22Rv1 (cell line): ENCODE data around the gene SPRR2D.

Source experiments
- ZFX ChIP-seq: fragments of 450-650 bp; IDR thresholded peaks from 2 replicates; pipeline ENCODE4 v1.6.1; 2017; ENCODE audit warnings: antibody characterized with exemption, borderline replicate concordance
- TF ChIP-seq, protein P1 (sequence below): fragments of 450-650 bp; IDR thresholded peaks from 2 replicates; pipeline ENCODE4 v1.5.1; 2017; ENCODE audit warnings: mild to moderate bottlenecking

DNA sequence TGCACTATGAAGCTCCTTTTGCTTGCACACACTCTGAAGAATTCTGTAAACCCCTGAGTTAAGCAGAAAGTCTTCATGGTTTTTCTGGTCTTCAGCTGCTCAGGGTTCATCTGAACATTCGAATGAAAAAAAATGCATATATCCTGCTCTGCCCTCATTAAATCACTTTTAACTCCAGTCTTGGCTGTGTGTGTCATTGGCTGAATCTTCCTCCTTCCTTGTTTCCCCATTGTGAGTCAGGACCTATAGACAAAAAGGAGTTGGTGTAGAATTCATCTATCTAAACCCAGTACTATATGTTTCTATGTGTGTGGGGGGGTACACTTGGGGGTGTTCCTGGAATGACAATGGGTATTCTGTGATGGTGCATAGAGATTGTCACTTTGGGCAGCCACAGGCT is 16.5 kb downstream of the SPRR2D start:
- TF ChIP-seq, protein P1, sequence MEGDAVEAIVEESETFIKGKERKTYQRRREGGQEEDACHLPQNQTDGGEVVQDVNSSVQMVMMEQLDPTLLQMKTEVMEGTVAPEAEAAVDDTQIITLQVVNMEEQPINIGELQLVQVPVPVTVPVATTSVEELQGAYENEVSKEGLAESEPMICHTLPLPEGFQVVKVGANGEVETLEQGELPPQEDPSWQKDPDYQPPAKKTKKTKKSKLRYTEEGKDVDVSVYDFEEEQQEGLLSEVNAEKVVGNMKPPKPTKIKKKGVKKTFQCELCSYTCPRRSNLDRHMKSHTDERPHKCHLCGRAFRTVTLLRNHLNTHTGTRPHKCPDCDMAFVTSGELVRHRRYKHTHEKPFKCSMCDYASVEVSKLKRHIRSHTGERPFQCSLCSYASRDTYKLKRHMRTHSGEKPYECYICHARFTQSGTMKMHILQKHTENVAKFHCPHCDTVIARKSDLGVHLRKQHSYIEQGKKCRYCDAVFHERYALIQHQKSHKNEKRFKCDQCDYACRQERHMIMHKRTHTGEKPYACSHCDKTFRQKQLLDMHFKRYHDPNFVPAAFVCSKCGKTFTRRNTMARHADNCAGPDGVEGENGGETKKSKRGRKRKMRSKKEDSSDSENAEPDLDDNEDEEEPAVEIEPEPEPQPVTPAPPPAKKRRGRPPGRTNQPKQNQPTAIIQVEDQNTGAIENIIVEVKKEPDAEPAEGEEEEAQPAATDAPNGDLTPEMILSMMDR = no peak
- TF ChIP-seq ZFX = no peak
